Stimulated activated CD4-positive, alpha-beta T cell treated with anti-CD3 and anti-CD28 coated beads, Interleukin-12 subunit alpha, Interleukin-12 subunit beta, amount 100 ng/mL, for 48 hours (primary cell): ENCODE results near the gene ANXA3.
"Not testable (repeated sequence)": the region's sequence is repeated elsewhere in the genome, so short reads cannot be mapped to it uniquely, and the experiment has no call there.

ENCODE experiments used
- DNase-seq, 3 donors: peaks; one replicate each; pipeline ENCODE4 v3.0.0-alpha.2; 2020; ENCODE audit warnings: low read depth in 2 of 3, low spot score in 1 of 3

ANXA3 gene, protein sequence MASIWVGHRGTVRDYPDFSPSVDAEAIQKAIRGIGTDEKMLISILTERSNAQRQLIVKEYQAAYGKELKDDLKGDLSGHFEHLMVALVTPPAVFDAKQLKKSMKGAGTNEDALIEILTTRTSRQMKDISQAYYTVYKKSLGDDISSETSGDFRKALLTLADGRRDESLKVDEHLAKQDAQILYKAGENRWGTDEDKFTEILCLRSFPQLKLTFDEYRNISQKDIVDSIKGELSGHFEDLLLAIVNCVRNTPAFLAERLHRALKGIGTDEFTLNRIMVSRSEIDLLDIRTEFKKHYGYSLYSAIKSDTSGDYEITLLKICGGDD

GRCh38 chr4:78551420-78552351 is at the start of gene ANXA3:
Gene ANXA3, plus strand, starts transcription at chr4:78551770. Its CDS starts 2,704 bp downstream, at chr4:78554474.
- peak in 1 of 3 donors; percentile 3 for DNase-seq

DNA sequence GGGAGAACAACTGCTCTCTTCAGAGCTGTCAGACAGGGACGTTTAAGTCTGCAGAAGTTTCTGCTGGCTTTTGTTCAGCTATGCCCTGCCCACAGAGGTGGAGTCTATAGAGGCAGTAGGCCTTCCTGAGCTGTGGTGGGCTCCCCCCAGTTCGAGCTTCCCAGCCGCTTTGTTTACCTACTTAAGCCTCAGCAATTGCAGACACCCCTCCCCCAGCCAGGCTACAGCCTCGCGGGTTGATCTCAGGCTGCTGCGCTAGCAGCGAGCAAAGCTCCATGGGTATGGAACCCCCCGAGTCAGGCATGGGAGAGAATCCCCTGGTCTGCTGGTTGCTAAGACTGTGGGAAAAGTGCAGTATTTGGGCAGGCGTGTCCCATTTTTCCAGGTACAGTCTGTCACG is 45.3 kb upstream of the ANXA3 start:
- not testable (repeated sequence) for DNase-seq

DNA sequence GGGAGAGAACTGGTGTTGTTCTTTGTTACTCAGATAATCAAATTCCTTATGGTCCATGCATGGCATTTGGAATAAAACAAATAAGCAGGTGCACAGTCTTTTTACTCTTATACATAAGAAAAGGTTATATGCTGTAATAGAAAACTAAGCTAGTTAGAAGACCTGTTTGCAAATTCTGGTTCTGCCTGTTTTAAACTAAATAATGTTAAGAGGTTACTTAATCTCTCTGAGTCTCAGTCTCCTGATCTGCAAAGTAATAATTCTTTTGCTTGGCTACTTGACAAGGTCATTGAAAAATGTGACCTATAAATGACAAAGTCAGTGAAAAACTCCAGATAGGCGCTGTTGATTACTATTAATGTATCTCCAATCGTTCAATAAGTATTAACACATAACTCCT is 42.5 kb upstream of the ANXA3 start:
- DNase-seq, result no peak

- no peak for DNase-seq
Observed at GRCh38 chr4:78510108-78510507, 41.5 kb upstream of the ANXA3 start.

GRCh38 chr4:78510681-78511080 is 40.9 kb upstream of the ANXA3 start:
- DNase-seq, result no peak

- DNase-seq, result no peak
Observed at GRCh38 chr4:78512357-78512920, 39.1 kb upstream of the ANXA3 start.

GRCh38 chr4:78513411-78513975 is 38.1 kb upstream of the ANXA3 start:
- no peak for DNase-seq

- no peak for DNase-seq
Observed at GRCh38 chr4:78517050-78517652, 34.4 kb upstream of the ANXA3 start.

- DNase-seq, result no peak
Observed at GRCh38 chr4:78518561-78518960, 33.0 kb upstream of the ANXA3 start.

- no peak for DNase-seq
Observed at GRCh38 chr4:78519962-78520361, 31.6 kb upstream of the ANXA3 start.

GRCh38 chr4:78520808-78521226 is 30.8 kb upstream of the ANXA3 start:
- DNase-seq, result no peak

DNA sequence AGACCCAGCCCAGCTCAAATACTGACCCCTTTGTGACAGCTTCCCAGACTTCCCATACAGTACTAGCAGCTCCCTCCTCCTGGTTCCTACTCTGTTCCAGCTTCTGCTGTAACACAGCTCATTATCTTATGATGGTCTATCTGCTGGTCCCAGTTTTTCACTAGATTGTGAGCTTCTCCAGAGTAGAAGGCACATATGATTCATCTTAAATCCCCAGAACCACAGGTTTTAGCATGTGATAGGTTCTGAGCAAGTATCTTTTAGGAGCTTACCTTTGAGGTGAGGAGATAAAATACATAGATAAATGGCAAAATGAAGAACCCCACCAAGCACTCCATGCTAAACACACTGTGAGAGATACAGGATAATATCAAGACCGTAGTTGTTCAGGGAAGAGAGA is 27.6 kb upstream of the ANXA3 start:
- DNase-seq, result no peak

- no peak for DNase-seq
Observed at GRCh38 chr4:78525559-78525958, 26.0 kb upstream of the ANXA3 start.

DNA sequence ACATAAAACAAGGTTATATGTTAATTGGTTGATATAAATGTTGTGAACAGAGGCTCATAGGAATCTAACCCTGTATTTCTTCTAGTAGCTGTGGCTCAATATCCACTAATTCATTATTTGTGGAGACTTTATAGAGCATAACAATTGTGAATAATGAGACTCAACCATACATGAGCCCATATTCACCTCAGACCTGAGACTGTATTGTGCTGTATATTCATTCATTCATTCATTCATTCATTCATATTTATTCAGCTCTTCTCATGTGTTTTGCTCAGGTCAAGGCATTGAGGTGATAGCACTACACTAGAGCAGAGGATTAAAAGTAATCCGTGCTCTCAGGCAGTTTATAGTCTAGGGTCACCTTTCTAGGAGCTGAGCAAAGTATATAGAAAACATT is 24.5 kb upstream of the ANXA3 start:
- no peak for DNase-seq

DNA sequence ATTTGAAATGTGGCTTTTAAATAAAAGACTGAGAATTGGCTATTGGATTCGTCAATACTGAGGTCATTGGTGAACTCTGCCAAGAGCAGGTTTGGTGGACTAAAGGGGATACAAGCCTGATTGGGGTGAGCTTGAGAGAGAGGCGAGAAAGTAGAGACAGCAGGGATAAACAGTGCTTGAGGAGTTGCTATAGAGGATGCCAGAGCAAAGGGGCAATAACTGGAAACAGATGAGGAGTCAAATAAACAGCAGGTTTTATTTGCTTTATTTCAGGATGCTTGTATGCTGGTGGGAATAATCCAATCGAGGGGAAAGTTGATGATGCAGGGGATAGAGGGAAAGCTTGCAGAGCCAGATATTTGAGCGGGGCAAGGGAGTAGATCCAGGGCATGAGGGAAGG is 24.0 kb upstream of the ANXA3 start:
- DNase-seq, result no peak

GRCh38 chr4:78528327-78528726 is 23.2 kb upstream of the ANXA3 start:
- DNase-seq, result no peak

GRCh38 chr4:78529569-78530209 is 21.9 kb upstream of the ANXA3 start:
- no peak for DNase-seq

- no peak for DNase-seq
Observed at GRCh38 chr4:78532046-78532445, 19.5 kb upstream of the ANXA3 start.

GRCh38 chr4:78533854-78534253 is 17.7 kb upstream of the ANXA3 start:
- DNase-seq, result no peak

- DNase-seq, result no peak
Observed at GRCh38 chr4:78534286-78534955, 17.1 kb upstream of the ANXA3 start.
